Urinary bladder (tissue), 4 donors: ENCODE measurements around the gene ZNF213. TPM values are rescaled to one million over a fixed set of nuclear protein-coding genes. Genes with fewer than 3 reads are reported as not detected.
"Not testable (repeated sequence)": the region's sequence is repeated elsewhere in the genome, so short reads cannot be mapped to it uniquely, and the experiment has no call there.

Experiments
- DNase-seq: peaks from one replicate; pipeline ENCODE4 v3.0.0-alpha.2; 2015; ENCODE audit errors: extremely low spot score
- H3K27ac ChIP-seq: one replicate; pipeline ENCODE4 v1.5.1; 2013; ENCODE audit warnings: low read depth, mild to moderate bottlenecking, moderate library complexity
- H3K36me3 ChIP-seq: one replicate; pipeline ENCODE4 v1.6.1; 2013; ENCODE audit warnings: mild to moderate bottlenecking, moderate library complexity; ENCODE audit not compliant: insufficient read depth
- H3K4me1 ChIP-seq: one replicate; pipeline ENCODE4 v1.6.1; 2013; ENCODE audit warnings: mild to moderate bottlenecking, moderate library complexity; ENCODE audit not compliant: insufficient read depth
- H3K4me3 ChIP-seq: one replicate; pipeline ENCODE4 v1.5.1; 2013; ENCODE audit warnings: low read depth, low read length
- WGBS: extraction: QIAGEN DNeasy Blood & Tissue Kit; methylation state at CpG from one replicate; pipeline ENCODE4 v1.1.7; 2013; 5-methylcytosine and 5-hydroxymethylcytosine counted together
- polyA plus RNA-seq: library from polyadenylated mRNA; stranded (reverse); fragments of 200-250 nt; gene quantifications from one replicate; pipeline ENCODE4 v1.2.3, GENCODE V29; 2013
- total RNA-seq: library from RNA; depleted of rRNA; stranded (reverse); fragments of >200 nt; gene quantifications from one replicate; pipeline ENCODE4 v1.2.3, GENCODE V29; 2014
- donor health status: healthy with polysubstance abuse.
- donor health status: healthy.

Gene ZNF213
- total and polyA plus RNA-seq, 2 donors: 4.0 to 16.0 TPM

DNA sequence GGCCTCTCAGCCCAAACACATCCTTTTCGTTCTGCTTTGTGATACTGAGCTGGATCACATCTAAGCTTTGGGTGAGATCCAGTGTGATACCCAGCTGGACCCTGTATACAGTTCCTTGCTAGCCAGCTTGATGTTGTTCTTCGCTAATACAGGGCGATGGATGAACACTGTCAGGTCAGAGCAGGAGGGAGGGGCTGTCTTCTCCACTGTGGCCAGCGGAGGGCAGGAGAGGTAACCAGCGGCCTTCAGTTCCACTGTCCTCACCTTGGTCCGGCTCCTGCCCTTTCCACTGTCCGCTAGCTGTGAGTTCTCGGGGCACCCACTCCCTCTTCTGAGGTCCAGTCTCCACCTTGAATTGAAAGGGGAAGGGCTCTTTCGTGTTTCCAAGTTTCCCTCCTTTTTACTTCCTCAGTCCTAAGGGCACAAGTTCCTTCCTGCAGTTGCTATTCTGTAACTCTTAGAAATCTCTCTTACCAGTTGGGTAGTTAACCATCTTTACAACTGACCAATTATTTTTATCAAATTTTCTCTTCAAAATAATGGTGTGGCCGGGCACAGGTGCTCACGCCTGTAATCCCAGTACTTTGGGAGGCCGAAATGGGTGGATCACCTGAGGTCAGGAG lies 3.0 kb upstream of the ZNF213 start:
- H3K27ac ChIP-seq: no peak overlapping the region
- no peaks in the 10 kb centered on the region for H3K36me3 ChIP-seq
- no peaks in the 10 kb centered on the region for H3K4me1 ChIP-seq
- DNase-seq: no peak
- no peak overlapping the region for H3K4me3 ChIP-seq
- 69% methylated on average over 12 of the region's 12 CpGs for WGBS

DNA sequence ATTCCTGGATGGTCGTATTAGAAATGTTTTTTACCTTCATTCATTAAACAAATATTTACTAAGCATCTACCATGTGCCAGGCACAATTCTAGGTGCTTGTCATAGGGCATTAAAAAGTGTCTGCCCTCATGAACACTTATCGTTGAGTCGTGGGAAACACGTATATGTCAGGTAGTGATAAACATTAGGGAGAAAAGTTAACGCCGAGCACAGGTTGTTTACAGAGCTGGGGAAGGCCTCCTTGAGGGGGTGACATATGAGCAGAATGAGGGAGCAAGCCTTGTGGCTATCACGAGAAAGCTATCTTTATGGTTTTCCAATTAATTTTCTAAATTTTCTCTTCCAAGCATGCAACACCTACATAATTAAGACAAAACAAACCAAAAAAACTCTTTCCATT lies 985 bp upstream of the ZNF213 start:
- Histone ChIP-seq H3K27ac (peak overlapping the region; percentile 93), H3K4me3 (peak overlapping the region; percentile 84), H3K4me1 (no peaks in the 10 kb centered on the region), H3K36me3 (peaks cover 2% of the 10 kb centered on the region)
- no peak for DNase-seq
- 14% methylated on average over 7 of the region's 7 CpGs for WGBS

DNA sequence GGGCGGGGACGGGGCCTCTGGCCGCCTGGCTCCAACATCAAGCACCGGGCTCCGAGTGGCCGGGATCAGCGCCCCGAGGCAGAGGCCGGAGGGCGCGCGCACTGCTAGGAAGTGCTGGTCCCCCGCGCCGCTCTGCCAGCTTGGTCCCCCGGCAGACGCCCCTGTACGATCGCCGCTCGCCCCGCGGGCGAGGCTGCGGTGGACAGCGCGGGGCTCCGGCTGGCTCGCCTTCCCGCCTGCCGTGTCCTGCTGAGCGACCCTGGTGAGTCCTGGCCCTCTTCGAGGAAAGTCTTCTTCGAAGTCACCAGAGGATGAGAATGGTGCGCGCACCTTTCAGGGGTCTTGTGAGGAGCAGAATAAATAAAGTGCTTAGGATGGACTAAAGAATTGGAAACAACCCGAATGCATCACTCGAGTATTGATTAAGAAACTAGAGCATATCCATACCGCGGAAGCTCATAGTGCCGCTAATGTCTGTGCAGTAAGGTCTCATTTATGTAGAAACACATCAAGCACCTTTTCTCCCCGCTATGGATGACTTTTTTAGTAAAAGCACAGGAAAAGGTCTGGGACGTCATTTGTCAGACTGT lies 392 bp downstream of the ZNF213 start:
- no peaks in the 10 kb centered on the region for H3K4me1 ChIP-seq
- H3K4me3 ChIP-seq: peak overlapping the region; percentile 84
- under 1% methylated on average over 43 of the region's 43 CpGs for whole genome bisulfite sequencing
- no peak for DNase-seq
- peak overlapping the region; percentile 69 for H3K27ac ChIP-seq
- H3K36me3 ChIP-seq: peaks cover 2% of the 10 kb centered on the region

DNA sequence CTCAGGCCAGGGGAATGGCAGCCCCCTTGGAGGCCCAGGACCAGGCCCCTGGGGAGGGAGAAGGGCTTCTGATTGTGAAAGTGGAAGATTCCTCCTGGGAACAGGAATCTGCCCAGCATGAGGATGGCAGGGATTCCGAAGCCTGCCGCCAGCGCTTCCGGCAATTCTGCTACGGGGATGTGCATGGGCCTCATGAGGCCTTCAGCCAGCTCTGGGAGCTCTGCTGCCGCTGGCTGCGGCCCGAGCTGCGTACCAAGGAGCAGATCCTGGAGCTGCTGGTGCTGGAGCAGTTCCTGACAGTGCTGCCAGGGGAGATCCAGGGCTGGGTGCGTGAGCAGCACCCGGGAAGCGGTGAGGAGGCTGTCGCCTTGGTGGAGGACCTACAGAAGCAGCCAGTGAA lies 2.4 kb downstream of the ZNF213 start:
- WGBS: 96% methylated on average over 13 of the region's 13 CpGs
- H3K4me3 ChIP-seq: no peak overlapping the region
- H3K36me3 ChIP-seq: peaks cover 2% of the 10 kb centered on the region
- H3K27ac ChIP-seq: no peak overlapping the region
- no peak for DNase-seq
- no peaks in the 10 kb centered on the region for H3K4me1 ChIP-seq

DNA sequence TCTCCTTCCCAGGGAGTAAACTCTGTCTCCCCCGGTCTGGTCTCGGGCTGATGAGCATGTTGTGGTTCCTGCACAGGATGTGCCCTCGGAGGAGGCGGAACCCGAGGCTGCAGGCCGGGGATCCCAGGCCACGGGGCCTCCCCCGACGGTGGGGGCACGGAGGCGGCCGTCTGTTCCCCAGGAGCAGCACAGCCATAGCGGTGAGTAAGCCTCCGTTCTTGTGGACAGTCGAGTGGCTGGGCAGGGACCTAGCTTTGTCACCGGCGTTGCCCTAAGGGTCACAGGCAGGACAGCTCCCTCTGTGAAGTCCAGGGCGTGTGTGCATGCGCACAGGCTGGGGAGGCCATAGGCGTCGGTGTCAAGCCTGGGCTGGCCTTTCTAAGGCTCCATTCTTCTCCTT lies 3.5 kb downstream of the ZNF213 start:
- WGBS: 91% methylated on average over 21 of the region's 21 CpGs

DNA sequence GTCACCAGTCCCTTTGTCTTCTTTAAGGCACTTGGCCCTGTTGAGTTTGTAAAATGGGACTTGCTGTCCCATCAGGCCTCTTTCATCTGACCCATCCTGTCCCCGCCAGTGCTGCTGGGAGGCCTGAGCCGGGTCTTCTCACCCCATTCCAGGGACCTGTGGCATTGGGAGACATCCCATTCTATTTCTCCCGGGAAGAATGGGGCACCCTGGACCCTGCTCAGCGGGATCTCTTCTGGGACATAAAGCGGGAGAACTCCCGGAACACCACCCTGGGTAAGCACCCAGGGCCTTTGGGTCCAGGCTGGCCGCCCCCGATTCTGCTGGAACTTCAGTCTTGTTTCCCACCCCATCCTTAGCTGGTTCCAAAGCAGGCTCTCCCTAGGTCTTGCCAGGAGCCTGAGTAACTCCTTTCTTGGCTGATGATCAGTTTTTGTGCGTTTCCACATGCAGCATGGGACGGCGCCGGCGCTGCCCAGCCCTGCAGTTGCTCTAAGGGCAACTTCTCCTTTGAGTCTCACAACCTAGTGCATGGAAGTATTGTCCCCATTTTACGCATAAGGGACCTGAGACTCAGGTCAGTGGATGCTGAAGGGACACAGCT lies 4.1 kb downstream of the ZNF213 start:
- no peaks in the 10 kb centered on the region for H3K4me1 ChIP-seq
- H3K36me3 ChIP-seq: peaks cover 2% of the 10 kb centered on the region
- 91% methylated on average over 14 of the region's 14 CpGs for WGBS
- H3K4me3 ChIP-seq: no peak overlapping the region
- H3K27ac ChIP-seq: no peak overlapping the region
- DNase-seq: no peak

More for the DNA sequence above, 3.5 kb downstream of the ZNF213 start:
- H3K36me3 ChIP-seq: peaks cover 2% of the 10 kb centered on the region
- no peak overlapping the region for H3K4me3 ChIP-seq
- H3K4me1 ChIP-seq: no peaks in the 10 kb centered on the region
- H3K27ac ChIP-seq: no peak overlapping the region
- DNase-seq: no peak

DNA sequence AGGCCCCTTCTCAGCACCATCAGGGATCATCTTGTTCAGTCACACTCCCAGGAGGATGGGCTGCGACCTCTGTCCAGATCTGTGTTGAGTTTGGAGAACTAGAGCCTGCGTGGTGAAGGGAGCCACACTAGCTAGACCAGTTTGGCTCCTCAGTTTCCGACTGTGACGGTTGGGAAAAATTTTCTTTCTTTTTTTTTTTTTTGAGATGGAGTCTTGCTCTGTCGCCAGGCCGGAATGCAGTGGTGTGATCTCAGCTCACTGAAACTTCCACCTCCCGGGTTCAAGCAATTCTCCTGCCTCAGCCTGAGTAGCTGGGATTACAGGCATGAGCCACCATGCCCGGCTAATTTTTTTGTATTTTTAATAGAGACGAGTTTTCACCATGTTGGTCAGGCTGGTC lies 4.7 kb downstream of the ZNF213 start:
- not testable (repeated sequence) for H3K4me3 ChIP-seq, H3K4me1 ChIP-seq, H3K36me3 ChIP-seq, H3K27ac ChIP-seq, DNase-seq
- WGBS: 86% methylated on average over 9 of the region's 9 CpGs

DNA sequence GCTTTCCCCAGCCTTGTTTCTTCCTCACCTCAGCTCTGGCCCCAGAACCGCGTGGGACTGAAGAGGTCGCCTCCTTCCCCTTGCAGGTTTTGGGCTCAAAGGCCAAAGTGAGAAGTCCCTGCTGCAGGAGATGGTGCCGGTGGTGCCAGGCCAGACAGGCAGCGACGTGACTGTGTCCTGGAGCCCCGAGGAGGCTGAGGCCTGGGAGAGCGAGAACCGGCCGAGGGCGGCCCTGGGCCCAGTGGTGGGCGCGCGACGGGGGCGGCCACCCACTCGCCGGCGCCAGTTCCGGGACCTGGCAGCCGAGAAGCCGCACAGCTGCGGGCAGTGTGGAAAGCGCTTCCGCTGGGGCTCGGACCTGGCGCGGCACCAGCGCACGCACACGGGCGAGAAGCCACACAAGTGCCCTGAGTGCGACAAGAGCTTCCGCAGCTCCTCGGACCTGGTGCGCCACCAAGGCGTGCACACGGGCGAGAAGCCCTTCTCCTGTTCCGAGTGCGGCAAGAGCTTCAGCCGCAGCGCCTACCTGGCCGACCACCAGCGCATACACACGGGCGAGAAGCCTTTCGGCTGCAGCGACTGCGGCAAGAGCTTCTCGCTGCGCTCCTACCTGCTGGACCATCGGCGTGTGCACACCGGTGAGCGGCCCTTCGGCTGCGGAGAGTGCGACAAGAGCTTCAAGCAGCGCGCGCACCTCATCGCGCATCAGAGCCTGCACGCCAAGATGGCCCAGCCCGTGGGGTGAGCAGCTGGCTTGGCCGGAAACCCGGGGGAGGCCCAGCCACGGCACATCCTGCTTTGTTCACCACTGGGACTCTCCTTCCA lies 6.0 kb downstream of the ZNF213 start:
- H3K4me3 ChIP-seq: no peak overlapping the region
- DNase-seq: no peak
- H3K4me1 ChIP-seq: no peaks in the 10 kb centered on the region
- H3K27ac ChIP-seq: no peak overlapping the region
- WGBS: 95% methylated on average over 69 of the region's 69 CpGs
- peaks cover 2% of the 10 kb centered on the region for H3K36me3 ChIP-seq

DNA sequence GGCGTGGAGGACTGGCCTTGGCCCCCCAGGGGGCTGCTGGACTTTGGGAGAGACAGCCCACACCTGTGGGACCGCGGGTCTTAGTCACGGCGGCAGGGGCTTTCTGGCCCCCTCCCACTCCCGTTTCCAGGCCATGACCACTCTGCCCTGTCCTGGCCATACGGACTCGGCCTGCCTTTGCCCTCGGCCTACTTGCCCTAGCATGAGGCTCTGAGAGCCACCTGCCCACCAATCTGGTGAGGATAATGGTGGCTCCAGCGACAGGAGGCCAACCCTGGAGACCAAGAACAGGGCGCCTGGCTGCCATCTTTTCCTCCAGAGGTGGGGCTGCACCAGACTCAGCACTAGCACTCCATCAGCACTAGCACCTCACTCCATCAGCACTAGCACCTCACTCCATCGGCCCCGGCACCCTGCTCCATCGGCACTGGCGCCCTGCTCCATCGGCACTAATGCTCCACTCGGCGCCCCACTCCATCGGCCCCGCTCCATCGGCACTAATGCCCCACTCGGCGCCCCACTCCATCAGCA lies 7.0 kb downstream of the ZNF213 start:
- DNase-seq: no peak
- Histone ChIP-seq H3K4me1 (no peaks in the 10 kb centered on the region), H3K36me3 (peaks cover 2% of the 10 kb centered on the region), H3K27ac (no peak overlapping the region), H3K4me3 (no peak overlapping the region)
- WGBS: 96% methylated on average over 23 of the region's 23 CpGs

DNA sequence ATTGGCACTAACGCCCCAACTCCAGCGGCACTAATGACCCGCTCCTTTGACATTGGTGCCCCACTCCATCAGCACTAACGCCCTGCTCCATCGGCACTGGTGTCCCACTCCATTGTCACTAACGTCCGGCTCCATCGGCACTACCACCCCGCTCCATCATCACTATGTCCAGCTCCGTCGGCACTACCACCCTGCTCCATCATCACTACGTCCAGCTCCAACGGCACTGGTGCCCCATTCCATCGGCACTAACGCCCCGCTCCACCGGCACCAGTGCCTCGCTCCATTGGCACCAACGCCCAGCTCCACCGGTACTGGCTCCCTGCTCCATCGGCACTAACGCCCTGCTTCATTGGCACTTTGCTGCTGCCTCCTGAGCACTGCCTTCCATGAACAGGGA lies 7.5 kb downstream of the ZNF213 start:
- Histone ChIP-seq H3K36me3 (peaks cover 2% of the 10 kb centered on the region), H3K4me1 (no peaks in the 10 kb centered on the region), H3K4me3 (no peak overlapping the region), H3K27ac (no peak overlapping the region)
- WGBS: 97% methylated on average over 22 of the region's 22 CpGs
- no peak for DNase-seq

DNA sequence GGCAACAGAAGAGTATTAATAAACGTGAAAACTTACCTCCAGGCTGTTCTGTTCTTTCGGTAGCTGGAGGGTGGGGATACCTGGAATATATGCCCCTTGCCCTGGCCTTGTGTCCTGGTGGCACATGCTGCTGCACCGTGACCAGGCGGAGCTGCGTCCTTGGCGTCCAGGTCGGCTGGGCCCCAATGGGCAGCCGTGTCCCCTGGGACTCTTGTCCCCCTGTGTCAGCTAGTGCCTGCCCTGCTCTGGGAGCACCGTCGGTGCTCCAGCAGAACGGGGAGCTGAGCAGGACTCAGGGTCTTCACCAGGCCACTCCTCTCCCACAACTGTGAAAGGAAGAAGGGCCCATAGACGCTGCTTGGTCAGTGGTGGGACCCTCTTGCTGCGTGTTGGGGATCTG lies 7.9 kb downstream of the ZNF213 start:
- H3K4me3 ChIP-seq: no peak overlapping the region
- DNase-seq: no peak
- H3K4me1 ChIP-seq: no peaks in the 10 kb centered on the region
- WGBS: 94% methylated on average over 13 of the region's 13 CpGs
- no peak overlapping the region for H3K27ac ChIP-seq
- peaks cover 2% of the 10 kb centered on the region for H3K36me3 ChIP-seq

DNA sequence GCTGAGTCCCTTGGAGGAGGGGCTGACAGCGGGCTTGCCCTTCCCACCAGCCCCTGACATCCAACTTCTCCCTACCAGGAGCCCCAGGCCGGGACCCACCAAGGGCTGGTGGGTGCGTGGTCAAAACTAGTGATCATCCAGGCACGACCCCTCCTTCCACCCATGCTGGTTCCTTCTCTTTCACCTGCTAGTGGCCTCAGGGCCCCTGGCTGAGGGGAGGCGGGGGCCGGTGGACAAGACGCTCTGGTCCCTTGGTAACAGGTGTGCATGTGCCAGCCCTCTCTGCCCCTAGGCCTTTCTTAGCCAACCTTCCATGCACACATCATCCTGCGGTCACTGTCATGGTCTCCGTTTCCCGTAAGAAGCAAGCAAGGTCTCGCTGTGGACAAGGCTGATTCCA lies 8.4 kb downstream of the ZNF213 start:
- 93% methylated on average over 11 of the region's 11 CpGs for WGBS
- Histone ChIP-seq H3K4me3 (no peak overlapping the region), H3K27ac (no peak overlapping the region), H3K36me3 (no peaks in the 10 kb centered on the region), H3K4me1 (no peaks in the 10 kb centered on the region)
- no peak for DNase-seq

DNA sequence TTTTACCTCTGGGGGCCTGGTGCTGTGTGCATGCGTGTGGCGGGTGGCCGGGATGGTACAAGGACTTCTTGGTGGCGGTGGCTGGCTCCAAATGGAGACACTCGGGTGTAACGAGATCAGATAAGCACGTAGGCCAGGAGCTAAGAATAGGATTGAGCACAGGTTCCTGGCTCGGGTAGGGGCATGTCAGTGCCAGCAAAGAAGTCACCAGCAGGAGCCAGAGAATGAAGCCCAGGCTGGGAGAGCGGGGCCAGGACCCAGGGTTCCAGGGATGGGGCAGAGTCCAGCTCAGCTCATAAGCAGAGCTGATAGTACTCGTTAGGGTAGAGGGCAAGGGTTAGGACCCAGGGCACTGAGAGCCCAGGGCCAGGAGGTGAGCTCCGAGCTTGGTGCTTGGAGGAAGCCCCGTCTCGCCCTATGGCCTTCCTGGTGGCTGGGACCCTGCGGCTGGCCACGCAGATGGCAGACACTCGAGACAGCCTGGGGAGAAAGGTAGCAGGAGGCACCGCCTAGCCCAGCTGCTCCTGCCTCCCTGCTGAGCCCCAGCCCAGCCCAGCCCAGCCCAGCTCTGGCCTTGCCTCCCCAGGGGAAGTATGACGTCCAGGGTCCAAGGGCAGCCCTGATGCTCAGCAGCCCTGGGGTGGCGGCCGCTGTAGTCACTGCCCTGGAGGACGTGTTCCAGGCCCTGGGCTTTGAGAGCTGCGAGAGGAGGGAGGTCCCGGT lies 8.9 kb downstream of the ZNF213 start:
- no peak for DNase-seq
- Histone ChIP-seq H3K4me3 (no peak overlapping the region), H3K36me3 (no peaks in the 10 kb centered on the region), H3K27ac (no peak overlapping the region), H3K4me1 (no peaks in the 10 kb centered on the region)
- 79% methylated on average over 23 of the region's 23 CpGs for WGBS
